ENCODE data around the gene HSF5. TPM values are rescaled to one million over a fixed set of nuclear protein-coding genes. Genes with fewer than 3 reads are reported as not detected.

HSF5 gene
- total RNA-seq, 1 experiment from 2014 or later = not detected

GRCh38 chr17:58530655-58531054 lies 42.4 kb upstream of the HSF5 start:
- Mint-ChIP-seq H3K27ac (no peak overlapping the region), H3K4me1 (peaks cover 29 to 58% of the 10 kb centered on the region in 2 experiments), H3K27me3 (ENCODE audit: low read depth) (peaks cover 52% of the 10 kb centered on the region), H3K36me3 (ENCODE audit: insufficient read depth in 1 of 3, low read depth in 3 of 3) (no peaks in the 10 kb centered on the region), H3K4me3 (peak overlapping the region; percentile 67 to 83), H3K9me3 (no peaks in the 10 kb centered on the region)
- DNase-seq = no peak
- Histone ChIP-seq H3K4me2 (ENCODE audit: insufficient read depth, insufficient read length, low read length) (peak overlapping the region; percentile 88), H3K4ac (ENCODE audit: low read depth, low read length) (no peak overlapping the region), H2BK15ac (ENCODE audit: low read depth, low read length) (no peak overlapping the region), H4K8ac (replicated peaks; ENCODE audit: insufficient read length, low read depth, low read length) (no peak overlapping the region), H2BK12ac (ENCODE audit: insufficient read length, low read depth, low read length) (no peak overlapping the region), H3K9me3 (ENCODE audit: control insufficient read depth, low read depth, low read length) (no peaks in the 10 kb centered on the region), H2AFZ (ENCODE audit: low read length) (no peak overlapping the region), H3T11ph (ENCODE audit: low read length) (no peak overlapping the region), H2BK5ac (ENCODE audit: insufficient read length, low read length) (no peak overlapping the region), H3K79me2 (ENCODE audit: insufficient read depth, low read length) (no peaks in the 10 kb centered on the region), H4K91ac (ENCODE audit: insufficient read length, low read depth, low read length) (no peak overlapping the region), H2BK120ac (ENCODE audit: low read depth, low read length, poor library complexity, severe bottlenecking) (no peak overlapping the region), H2BK20ac (ENCODE audit: low read depth, low read length, poor library complexity, severe bottlenecking) (no peak overlapping the region), H3K79me1 (ENCODE audit: insufficient read depth, low read depth, low read length, poor library complexity, severe bottlenecking) (no peaks in the 10 kb centered on the region), H4K5ac (ENCODE audit: insufficient read length, low read depth, low read length) (no peak overlapping the region), H3K9ac (ENCODE audit: extremely low read depth, insufficient read length, low read length) (no peak overlapping the region), H3K23me2 (ENCODE audit: insufficient read length, low read depth, low read length, poor library complexity, severe bottlenecking) (peaks cover 5% of the 10 kb centered on the region), H3K27ac (ENCODE audit: insufficient read length, low read depth, low read length) (no peak overlapping the region), H3K4me1 (ENCODE audit: insufficient read depth, low read length) (0 out of 2 replicates have a peak, but pooled peaks cover 2% of the 10 kb centered on the region), H3K56ac (ENCODE audit: insufficient read length, low read depth, low read length) (no peak overlapping the region), H3K14ac (ENCODE audit: insufficient read depth, low read length) (no peak overlapping the region), H3K18ac (ENCODE audit: insufficient read length, low read depth, low read length) (no peak overlapping the region), H3K27me3 (ENCODE audit: insufficient read depth, low read length) (no peaks in the 10 kb centered on the region), H2AK5ac (ENCODE audit: insufficient read length, low read length) (no peak overlapping the region), H4K20me1 (ENCODE audit: control insufficient read depth, insufficient read depth, insufficient read length) (no peaks in the 10 kb centered on the region), H3K23ac (ENCODE audit: insufficient read length, low read depth, low read length) (no peak overlapping the region)
- no peak for TF ChIP-seq CTCF (conservative IDR thresholded peaks at IDR 0.05)
- no CpG with 5 or more reads among the region's 2 CpGs for WGBS (ENCODE audit: extremely low coverage, insufficient read length, low lambda C conversion rate)

Data from H9 (cell line).